ENCODE data around the gene ORMDL3. TPM values are rescaled to one million over a fixed set of nuclear protein-coding genes. Genes with fewer than 3 reads are reported as not detected.

ORMDL3 gene
- polyA plus RNA-seq, 3 donors = 9.4 to 13.5 (median 11.8) TPM

- H3K9me3 ChIP-seq (replicated peaks in 1 of 2; ENCODE audit: control insufficient read depth in 1 of 2, insufficient read depth in 1 of 2, low read length in 2 of 2) = no peaks in the 10 kb centered on the region
- H3K4me1 Mint-ChIP-seq = peaks cover 20% of the 10 kb centered on the region
- no peaks in the 10 kb centered on the region for H3K36me3 Mint-ChIP-seq
- H3K27me3 Mint-ChIP-seq (ENCODE audit: low read depth in 3 of 3) = peaks cover 5 to 15% (median 9%) of the 10 kb centered on the region in 3 donors
- peak overlapping the region in 1 of 7 donors; percentile 2 for H3K27ac Mint-ChIP-seq
- H4K20me1 ChIP-seq (ENCODE audit: insufficient read depth, low read length) = no peaks in the 10 kb centered on the region
- no peak overlapping the region for H3K4me3 ChIP-seq (replicated peaks in 1 of 3; ENCODE audit: low read depth in 2 of 3, low read length in 3 of 3)
- WGBS (ENCODE audit: insufficient coverage) = no CpG with 5 or more reads among the region's 4 CpGs
- H3K4me1 ChIP-seq (ENCODE audit: control insufficient read depth in 1 of 2, insufficient read depth in 2 of 2, low read length in 2 of 2) = peaks cover 17 to 19% of the 10 kb centered on the region in 2 donors
- DNase-seq = no peak
- no peak overlapping the region for H3K27ac ChIP-seq (ENCODE audit: low read depth in 1 of 2, low read length in 2 of 2)
- no peak overlapping the region for H3K9ac ChIP-seq (ENCODE audit: insufficient read depth, low read length, poor library complexity, severe bottlenecking)
- no peak overlapping the region for H3K4me2 ChIP-seq (replicated peaks; ENCODE audit: extremely low read depth, low read length, poor library complexity, severe bottlenecking)
- TF ChIP-seq CTCF (IDR thresholded peaks at IDR 0.05) = no peak
- no peak overlapping the region for H3K4me3 Mint-ChIP-seq
- H3K36me3 ChIP-seq (replicated peaks in 1 of 2; ENCODE audit: control insufficient read depth in 1 of 2, insufficient read depth in 2 of 2, low read length in 2 of 2) = no peaks in the 10 kb centered on the region
- H3K79me2 ChIP-seq (ENCODE audit: insufficient read depth, low read length) = no peaks in the 10 kb centered on the region
- H2AFZ ChIP-seq (ENCODE audit: insufficient read depth, low read depth, low read length, poor library complexity, severe bottlenecking) = no peak overlapping the region
- intact Hi-C loops (cut with micrococcal nuclease) = no loop called here
- no peaks in the 10 kb centered on the region for H3K27me3 ChIP-seq (ENCODE audit: control insufficient read depth in 2 of 2, insufficient read depth in 2 of 2, low read length in 2 of 2)
- H3K9me3 Mint-ChIP-seq = peaks cover 0 to 2% (median 0%) of the 10 kb centered on the region in 7 donors
Observed at GRCh38 chr17:39955726-39956225, 28.4 kb upstream of the ORMDL3 start.

GRCh38 chr17:39954876-39955275 is 27.5 kb upstream of the ORMDL3 start:
- no peak overlapping the region for H3K9ac ChIP-seq (ENCODE audit: insufficient read depth, low read length, poor library complexity, severe bottlenecking)
- no peak overlapping the region for H3K4me3 ChIP-seq (replicated peaks in 1 of 3; ENCODE audit: low read depth in 2 of 3, low read length in 3 of 3)
- no peaks in the 10 kb centered on the region for H3K27me3 ChIP-seq (ENCODE audit: control insufficient read depth in 2 of 2, insufficient read depth in 2 of 2, low read length in 2 of 2)
- H4K20me1 ChIP-seq (ENCODE audit: insufficient read depth, low read length) = no peaks in the 10 kb centered on the region
- no peaks in the 10 kb centered on the region for H3K36me3 Mint-ChIP-seq
- no peak overlapping the region for H3K4me3 Mint-ChIP-seq
- intact Hi-C loops (cut with micrococcal nuclease) = no loop called here
- peaks cover 17 to 19% of the 10 kb centered on the region in 2 donors for H3K4me1 ChIP-seq (ENCODE audit: control insufficient read depth in 1 of 2, insufficient read depth in 2 of 2, low read length in 2 of 2)
- peaks cover 23% of the 10 kb centered on the region for H3K4me1 Mint-ChIP-seq
- peaks cover 0 to 2% (median 0%) of the 10 kb centered on the region in 7 donors for H3K9me3 Mint-ChIP-seq
- no peak overlapping the region for H3K4me2 ChIP-seq (replicated peaks; ENCODE audit: extremely low read depth, low read length, poor library complexity, severe bottlenecking)
- H2AFZ ChIP-seq (ENCODE audit: insufficient read depth, low read depth, low read length, poor library complexity, severe bottlenecking) = no peak overlapping the region
- peaks cover 5 to 16% (median 9%) of the 10 kb centered on the region in 3 donors for H3K27me3 Mint-ChIP-seq (ENCODE audit: low read depth in 3 of 3)
- H3K9me3 ChIP-seq (replicated peaks in 1 of 2; ENCODE audit: control insufficient read depth in 1 of 2, insufficient read depth in 1 of 2, low read length in 2 of 2) = no peaks in the 10 kb centered on the region
- no peak for TF ChIP-seq CTCF (IDR thresholded peaks at IDR 0.05)
- H3K36me3 ChIP-seq (replicated peaks in 1 of 2; ENCODE audit: control insufficient read depth in 1 of 2, insufficient read depth in 2 of 2, low read length in 2 of 2) = no peaks in the 10 kb centered on the region
- H3K27ac ChIP-seq (ENCODE audit: low read depth in 1 of 2, low read length in 2 of 2) = no peak overlapping the region
- no peak overlapping the region for H3K27ac Mint-ChIP-seq
- no peak for DNase-seq
- no peaks in the 10 kb centered on the region for H3K79me2 ChIP-seq (ENCODE audit: insufficient read depth, low read length)
- WGBS (ENCODE audit: insufficient coverage) = no CpG with 5 or more reads among the region's 4 CpGs
